C4-2B (cell line): Measurements from ENCODE around the gene ZFYVE21.

Experiments used
- H3K27ac ChIP-seq: fragments of 450-650 bp; 2 replicates; pipeline ENCODE4 v1.5.1; 2017
- ZFX ChIP-seq: fragments of 450-650 bp; IDR thresholded peaks from 2 replicates; pipeline ENCODE4 v1.6.1; 2017
- TF ChIP-seq, protein P1 (sequence below): fragments of 450-650 bp; conservative IDR thresholded peaks from 2 replicates; pipeline ENCODE4 v1.5.1; 2017; ENCODE audit warnings: mild to moderate bottlenecking

The ZFYVE21 gene

DNA sequence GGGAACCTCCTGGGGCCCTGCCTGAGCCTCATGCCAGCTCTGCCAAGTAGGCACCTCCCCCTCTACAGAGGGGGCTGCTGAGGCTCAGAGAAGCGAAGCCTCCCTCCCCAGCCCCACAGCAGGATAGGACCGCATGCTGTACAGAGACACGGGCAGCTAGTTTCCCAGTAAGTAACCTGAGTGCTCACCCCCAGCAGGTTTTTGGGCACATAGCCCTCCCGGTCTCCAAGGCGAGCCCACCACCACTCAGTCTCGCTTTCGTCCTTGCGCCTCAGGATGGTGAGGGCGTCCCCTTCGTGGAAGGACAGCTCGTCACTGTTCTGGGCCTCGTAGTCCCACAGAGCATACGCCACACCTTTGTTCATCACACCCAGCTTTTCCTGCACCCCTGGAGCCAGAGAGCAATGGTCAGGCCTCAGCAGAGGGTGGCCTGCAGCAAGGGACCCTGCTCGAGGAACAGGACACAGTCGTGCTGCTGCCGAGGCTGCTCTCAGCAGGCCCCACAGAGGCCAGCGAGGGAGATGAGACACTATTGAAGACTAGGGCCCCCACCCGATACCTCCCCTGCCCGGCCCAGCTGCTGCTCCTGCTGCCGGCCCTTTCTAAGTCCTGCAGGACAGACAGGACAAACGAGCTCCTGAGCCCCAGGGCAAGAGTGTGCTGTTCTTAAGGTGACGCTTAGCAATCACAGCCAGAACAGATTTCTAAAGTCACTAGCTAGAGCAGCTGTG is 20.4 kb downstream of the ZFYVE21 start:
- TF ChIP-seq ZFX: no peak
- TF ChIP-seq, protein P1, sequence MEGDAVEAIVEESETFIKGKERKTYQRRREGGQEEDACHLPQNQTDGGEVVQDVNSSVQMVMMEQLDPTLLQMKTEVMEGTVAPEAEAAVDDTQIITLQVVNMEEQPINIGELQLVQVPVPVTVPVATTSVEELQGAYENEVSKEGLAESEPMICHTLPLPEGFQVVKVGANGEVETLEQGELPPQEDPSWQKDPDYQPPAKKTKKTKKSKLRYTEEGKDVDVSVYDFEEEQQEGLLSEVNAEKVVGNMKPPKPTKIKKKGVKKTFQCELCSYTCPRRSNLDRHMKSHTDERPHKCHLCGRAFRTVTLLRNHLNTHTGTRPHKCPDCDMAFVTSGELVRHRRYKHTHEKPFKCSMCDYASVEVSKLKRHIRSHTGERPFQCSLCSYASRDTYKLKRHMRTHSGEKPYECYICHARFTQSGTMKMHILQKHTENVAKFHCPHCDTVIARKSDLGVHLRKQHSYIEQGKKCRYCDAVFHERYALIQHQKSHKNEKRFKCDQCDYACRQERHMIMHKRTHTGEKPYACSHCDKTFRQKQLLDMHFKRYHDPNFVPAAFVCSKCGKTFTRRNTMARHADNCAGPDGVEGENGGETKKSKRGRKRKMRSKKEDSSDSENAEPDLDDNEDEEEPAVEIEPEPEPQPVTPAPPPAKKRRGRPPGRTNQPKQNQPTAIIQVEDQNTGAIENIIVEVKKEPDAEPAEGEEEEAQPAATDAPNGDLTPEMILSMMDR: no peak
- H3K27ac ChIP-seq: peak overlapping the region; percentile 74

DNA sequence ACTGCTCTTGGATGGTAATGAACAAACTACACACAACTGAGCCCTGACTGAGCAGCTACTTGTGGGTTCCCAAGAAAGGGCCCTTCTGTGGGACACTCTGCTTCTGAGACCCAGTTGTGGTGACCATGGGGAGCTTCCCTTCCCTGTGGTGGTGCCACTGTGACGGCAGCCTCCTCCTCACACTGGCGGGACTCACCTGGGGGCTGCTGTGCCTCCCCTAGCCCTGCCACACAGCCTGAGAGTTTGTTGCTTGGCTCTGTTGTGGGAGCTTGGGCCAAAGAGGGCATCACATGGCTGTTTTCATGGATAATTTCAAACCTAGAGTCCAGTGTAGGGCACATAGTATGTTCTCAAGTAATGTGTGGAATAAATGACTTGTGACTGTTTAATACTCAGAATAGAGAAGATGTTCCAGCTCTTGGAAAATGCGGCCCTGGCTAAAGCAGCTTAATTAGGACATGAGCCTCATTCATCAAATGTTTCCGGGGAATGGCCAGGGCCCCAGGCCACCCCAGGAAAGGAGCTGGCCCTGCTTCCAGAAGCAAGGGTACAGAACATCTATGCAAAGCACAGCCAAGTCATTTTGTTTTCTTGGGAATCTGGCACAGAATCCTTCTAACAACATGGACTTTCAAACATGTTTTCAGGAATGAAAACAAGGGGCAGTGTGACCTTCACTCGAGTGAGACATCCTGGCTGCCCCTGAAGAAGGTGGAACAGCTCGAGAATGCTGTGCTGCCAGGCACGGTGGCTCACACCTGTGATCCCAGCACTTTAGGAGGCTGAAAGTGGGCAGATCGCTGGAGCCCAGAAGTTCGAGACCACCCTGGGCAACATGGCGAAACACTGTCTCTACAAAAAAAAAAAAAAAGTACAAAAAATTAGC is 21.2 kb downstream of the ZFYVE21 start:
- H3K27ac ChIP-seq: peak overlapping the region; percentile 74
- TF ChIP-seq, protein P1: no peak
- TF ChIP-seq ZFX: no peak

DNA sequence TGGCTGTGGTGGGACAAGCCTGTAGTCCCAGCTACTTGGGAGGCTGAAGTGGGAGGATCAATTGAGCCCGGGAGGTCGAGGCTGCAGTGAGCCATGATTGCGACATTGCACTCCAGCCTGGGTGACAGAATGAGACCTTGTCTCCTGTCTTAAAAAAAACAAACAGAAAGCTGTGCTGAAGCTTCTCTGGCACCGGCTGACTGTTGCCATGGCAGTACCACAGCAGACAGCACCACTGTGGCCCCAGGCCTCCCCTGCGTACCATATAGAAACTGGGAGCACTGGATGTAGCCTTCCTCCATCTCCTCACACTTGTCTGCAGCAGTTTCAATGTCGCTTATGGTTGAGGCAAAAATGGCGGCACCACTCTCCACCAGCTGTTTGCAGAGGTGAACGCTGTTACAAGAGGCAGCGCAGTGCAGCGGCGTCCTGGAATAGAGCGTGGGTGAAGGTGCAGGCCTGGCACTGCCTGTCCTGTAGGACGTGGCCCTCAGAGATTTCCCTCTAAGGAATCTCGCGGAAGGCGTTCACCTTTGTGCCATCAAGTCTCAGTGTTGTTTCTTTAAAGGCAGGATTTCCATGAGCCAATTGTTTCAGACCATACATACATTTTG is 21.9 kb downstream of the ZFYVE21 start:
- TF ChIP-seq, protein P1: no peak
- no peak for TF ChIP-seq ZFX
- H3K27ac ChIP-seq: peak overlapping the region; percentile 74; the same call in 1 of the 2 replicates

DNA sequence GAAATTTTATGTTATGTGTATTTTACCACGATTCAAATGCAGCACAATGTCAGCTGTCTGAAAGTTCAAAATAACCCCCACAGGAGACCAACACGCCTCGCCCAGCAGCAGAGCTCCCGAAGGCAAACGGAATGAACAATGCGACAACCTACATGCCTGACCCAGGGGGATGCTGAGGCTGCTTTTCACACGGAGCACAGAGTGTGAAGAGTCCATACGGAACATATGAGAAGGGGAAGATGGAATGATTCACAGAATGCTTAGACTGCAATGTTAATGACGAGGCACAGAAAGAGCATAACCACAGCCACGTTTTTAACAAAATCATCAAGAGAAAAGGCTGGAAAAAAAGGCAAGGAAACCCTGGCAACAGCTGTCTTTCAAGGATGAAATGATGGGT is 22.6 kb downstream of the ZFYVE21 start:
- H3K27ac ChIP-seq: no peak overlapping the region
- no peak for TF ChIP-seq ZFX
- TF ChIP-seq, protein P1: no peak

DNA sequence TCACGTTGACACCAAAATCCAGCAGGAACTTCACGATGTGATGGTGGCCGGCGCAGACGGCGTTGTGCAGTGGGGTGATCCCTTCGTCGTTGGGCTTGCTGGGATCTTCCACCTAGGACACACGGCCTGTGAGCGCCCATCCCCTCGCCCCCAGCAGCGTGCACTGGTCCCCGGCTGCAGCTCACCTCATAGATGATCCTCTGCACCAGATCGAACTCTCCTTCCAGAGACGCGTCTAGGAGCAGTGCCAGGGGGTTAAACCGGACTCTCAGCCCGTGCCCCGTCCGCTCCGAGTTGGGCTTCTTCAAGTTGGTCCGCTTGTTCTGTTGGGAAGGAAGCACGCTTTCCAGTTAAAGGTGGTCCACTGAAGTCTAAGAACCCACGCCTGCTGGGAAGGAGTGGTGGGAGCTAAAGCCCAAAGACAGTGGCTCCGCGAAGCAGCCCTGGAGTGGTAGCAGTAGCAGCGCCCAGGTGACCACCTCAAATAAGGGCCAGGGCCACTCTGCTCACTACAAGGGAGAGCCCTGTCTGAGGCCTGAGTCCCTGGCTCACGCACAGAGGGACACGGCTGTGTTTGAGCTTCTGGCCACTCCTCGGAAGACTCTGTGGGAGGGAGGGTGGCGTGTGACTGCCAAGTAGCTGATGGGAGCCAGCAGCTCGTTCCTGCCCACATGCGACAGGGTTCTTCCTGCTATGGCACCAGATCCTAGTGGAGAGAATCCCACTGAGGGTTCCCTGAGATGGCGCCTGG is 23.3 kb downstream of the ZFYVE21 start:
- TF ChIP-seq, protein P1: no peak
- TF ChIP-seq ZFX: no peak
- no peak overlapping the region for H3K27ac ChIP-seq

DNA sequence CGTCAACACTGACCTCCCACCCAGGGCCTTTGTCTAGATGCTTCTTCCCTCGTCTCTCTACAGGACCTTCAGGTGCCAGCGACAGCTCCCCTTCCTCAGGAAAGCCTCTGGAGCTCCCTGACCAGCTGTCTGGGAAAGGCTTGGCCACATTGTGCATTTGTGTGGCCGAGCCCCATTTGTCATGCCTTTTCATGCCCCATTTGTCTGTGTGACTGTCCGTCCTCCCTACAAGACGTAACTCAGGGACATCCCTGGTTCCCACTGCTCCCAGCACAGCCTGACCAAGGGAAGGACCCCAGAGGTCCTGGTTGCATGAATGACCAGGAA is 23.8 kb downstream of the ZFYVE21 start:
- H3K27ac ChIP-seq: no peak overlapping the region
- TF ChIP-seq, protein P1: no peak
- no peak for TF ChIP-seq ZFX
